ENCODE measurements around the gene VPS11.

VPS11 gene

DNA sequence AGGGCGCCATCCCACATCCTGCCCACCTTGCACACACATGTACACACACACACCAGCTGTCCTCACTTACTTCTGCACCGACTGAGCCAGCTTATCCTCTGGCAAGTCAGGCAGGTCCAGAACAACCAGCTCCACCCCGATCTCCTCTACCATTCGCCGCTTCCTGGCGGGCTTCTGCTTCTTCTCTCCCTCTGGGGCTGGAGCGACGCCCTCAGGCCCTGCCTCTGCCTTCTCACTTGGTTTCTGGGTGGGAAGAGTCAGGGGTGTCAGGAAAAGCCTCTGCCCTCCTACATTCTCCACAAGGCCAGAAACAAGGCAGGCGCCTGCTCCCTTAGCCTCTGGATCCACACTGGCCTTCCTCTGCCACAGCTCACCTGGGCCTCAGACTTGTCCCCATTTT is 19.0 kb upstream of the VPS11 start:
- DNase-seq (ENCODE audit: low read depth): no peak
- H3K4me3 ChIP-seq (ENCODE audit: low read depth, low read length): no peak overlapping the region
- TF ChIP-seq, protein P1, sequence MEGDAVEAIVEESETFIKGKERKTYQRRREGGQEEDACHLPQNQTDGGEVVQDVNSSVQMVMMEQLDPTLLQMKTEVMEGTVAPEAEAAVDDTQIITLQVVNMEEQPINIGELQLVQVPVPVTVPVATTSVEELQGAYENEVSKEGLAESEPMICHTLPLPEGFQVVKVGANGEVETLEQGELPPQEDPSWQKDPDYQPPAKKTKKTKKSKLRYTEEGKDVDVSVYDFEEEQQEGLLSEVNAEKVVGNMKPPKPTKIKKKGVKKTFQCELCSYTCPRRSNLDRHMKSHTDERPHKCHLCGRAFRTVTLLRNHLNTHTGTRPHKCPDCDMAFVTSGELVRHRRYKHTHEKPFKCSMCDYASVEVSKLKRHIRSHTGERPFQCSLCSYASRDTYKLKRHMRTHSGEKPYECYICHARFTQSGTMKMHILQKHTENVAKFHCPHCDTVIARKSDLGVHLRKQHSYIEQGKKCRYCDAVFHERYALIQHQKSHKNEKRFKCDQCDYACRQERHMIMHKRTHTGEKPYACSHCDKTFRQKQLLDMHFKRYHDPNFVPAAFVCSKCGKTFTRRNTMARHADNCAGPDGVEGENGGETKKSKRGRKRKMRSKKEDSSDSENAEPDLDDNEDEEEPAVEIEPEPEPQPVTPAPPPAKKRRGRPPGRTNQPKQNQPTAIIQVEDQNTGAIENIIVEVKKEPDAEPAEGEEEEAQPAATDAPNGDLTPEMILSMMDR (conservative IDR thresholded peaks at IDR 0.05; ENCODE audit: low read depth, low read length): no peak

DNA sequence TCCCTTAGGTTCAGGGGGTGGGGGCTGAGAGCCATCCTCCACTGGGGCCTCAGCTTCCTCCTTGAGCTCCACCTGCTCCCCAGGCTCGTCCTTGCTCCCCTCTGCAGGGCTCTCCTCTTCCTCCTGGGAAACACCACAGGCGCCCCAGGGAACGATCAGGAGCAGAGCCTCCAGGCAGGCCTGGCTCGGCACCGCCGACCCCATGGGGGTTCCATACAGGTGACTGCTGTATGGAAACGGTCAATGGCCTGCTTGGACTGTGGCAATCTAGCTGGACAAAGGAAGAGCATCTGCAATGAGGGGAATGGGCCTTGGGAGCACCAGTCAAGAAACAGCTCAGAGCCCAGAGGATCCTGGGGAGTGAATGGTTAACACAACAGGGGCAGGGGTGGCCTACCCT is 18.5 kb upstream of the VPS11 start:
- TF ChIP-seq, protein P1 (conservative IDR thresholded peaks at IDR 0.05; ENCODE audit: low read depth, low read length): no peak
- DNase-seq (ENCODE audit: low read depth): no peak
- H3K4me3 ChIP-seq (ENCODE audit: low read depth, low read length): no peak overlapping the region

DNA sequence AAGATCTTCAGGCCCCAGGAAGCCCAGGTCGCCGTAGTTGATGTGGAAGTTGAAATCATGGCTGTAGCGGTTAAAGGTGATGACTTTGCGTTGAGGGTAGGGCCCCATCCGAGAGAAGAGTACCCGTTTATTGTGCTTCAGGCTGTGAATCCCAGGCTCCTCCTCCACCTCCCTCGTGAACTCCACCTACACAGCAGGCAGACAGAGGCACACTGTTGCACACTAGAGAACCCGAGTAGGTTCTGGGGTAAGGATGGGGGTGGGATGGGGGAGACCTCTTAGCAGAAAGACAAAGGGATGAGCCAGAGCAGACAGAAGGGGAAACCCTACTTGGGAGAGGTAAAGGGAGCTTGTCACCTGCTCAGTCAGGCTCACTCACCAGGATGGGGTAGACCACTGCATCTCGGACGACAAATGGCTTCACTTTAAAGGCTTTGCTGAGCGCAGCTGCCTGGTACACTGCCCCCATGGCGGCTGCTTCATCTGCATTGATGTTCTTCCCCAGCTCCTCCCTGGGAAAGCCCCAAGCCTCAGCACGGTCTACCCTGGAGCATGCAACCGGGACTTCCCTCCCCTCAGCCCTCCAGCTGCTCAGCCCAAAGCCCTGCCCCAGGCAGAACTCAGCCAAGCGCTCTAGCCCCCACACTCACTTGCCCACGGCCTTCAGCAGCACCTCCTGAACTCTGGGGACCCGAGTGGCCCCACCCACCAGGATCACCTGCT is 16.0 kb upstream of the VPS11 start:
- no peak overlapping the region for H3K4me3 ChIP-seq (ENCODE audit: low read depth, low read length)
- TF ChIP-seq, protein P1 (conservative IDR thresholded peaks at IDR 0.05; ENCODE audit: low read depth, low read length): no peak
- DNase-seq (ENCODE audit: low read depth): no peak

DNA sequence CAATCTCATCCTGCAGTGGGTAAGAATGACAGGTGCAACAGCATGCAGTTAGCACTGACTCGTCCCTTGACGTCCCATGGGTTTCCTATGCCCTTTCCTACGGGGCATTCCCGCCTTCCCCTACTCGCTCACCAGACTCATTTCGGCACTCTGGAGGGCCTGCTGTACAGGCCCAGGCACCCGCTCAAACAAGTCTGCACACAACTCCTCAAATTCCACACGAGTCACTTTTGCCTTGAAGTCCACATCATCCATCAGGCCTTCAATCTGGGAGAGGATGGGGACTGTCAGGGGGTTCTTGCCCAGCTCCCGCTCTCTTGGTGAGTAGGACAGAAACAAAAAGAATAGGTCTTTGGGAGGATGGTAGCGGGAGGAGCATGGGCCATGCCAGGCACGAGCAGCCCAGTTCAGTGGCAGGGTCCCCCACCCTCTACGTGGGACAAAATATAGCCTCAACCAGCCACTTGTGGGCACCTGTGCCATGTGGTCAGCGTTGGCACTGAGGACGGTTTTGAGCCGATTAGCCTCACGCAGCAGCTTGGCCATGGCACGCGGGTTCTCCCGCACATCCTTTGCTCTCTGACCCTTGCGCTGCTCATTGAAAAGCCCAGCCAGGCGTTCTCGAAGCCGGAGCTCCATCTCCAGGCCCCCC is 15.3 kb upstream of the VPS11 start:
- no peak overlapping the region for H3K4me3 ChIP-seq (ENCODE audit: low read depth, low read length)
- TF ChIP-seq, protein P1 (conservative IDR thresholded peaks at IDR 0.05; ENCODE audit: low read depth, low read length): no peak
- DNase-seq (ENCODE audit: low read depth): no peak

DNA sequence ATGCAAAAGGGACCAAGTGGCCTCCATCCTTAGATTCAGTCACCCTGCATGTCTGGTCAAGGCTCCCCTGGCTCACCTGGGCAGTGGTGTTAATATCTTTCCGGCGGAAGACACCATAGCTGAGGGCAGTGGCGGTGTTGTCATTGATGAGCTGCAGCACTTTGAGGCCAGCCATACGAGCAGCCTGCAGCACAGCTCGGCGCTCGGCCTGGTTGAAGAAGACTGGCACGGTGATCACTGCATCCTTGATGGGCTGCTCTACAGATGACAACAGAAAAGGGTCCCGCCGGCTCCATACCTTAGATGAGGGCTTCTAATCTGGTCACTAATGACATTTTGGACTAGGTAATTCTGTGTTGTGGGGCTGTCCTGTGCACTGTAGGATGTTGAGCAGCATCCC is 13.2 kb upstream of the VPS11 start:
- TF ChIP-seq, protein P1 (conservative IDR thresholded peaks at IDR 0.05; ENCODE audit: low read depth, low read length): no peak
- no peak overlapping the region for H3K4me3 ChIP-seq (ENCODE audit: low read depth, low read length)
- DNase-seq (ENCODE audit: low read depth): no peak

DNA sequence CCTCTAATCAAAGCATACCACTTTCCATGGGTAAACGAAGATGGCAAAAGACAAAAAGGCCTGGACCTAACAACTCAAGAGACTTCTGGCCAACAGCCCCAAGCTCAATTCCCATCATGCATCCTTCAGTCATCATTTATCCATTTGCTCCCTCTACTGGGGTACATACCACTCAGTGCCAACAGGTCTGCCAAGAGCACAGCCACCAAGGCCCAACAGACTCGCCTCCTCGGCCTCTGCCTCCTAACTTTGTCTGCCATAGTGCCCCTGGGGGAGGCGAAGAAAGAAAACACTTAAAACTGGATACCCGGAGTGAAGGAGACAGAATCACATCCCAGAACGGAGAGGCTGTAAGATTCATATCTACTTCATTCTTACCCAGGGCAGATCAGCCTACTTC is 11.7 kb upstream of the VPS11 start:
- peak; percentile 50 for DNase-seq (ENCODE audit: low read depth)
- TF ChIP-seq, protein P1 (conservative IDR thresholded peaks at IDR 0.05; ENCODE audit: low read depth, low read length): peak; percentile 28
- peak overlapping the region; percentile 88 for H3K4me3 ChIP-seq (ENCODE audit: low read depth, low read length)
